H54 (cell line): Measurements from ENCODE around the gene B4GALT3.

ENCODE experiments used
- DNase-seq: peaks from one replicate; pipeline ENCODE4 v3.0.0; 2011; ENCODE audit warnings: low spot score, mixed read lengths; ENCODE audit not compliant: insufficient read length
- FAIRE-seq: peaks from 3 replicates; lab custom pipeline; 2011; peaks lifted over from hg19 to GRCh38; lab: Jason Lieb, UNC
- POLR2A ChIP-seq: IDR thresholded peaks from 2 replicates; pipeline ENCODE4 v1.6.1; 2011; ENCODE audit warnings: low read depth, mild to moderate bottlenecking, low read length

Gene B4GALT3

DNA sequence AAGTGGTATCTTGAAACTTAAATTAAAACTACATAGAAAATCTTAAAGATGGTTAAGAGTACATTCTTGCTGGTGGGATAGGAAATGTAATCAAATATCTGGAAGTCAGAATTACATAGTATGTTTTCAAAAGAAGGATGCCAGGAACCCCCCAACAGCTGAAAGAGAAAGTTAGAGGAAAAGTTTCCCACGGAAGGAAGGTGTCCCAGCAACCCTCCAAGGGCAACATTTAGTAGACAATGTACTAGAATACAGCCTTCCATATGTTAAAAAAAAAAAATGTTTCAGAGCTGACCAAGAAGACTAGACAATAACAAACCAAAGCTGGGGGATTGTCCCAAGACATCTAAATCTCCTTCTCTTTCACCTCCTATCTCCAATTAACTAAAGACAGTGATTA, 47.0 kb downstream of the B4GALT3 start:
- DNase-seq (no peak), FAIRE-seq (no peak)
- TF ChIP-seq POLR2A, result no peak

DNA sequence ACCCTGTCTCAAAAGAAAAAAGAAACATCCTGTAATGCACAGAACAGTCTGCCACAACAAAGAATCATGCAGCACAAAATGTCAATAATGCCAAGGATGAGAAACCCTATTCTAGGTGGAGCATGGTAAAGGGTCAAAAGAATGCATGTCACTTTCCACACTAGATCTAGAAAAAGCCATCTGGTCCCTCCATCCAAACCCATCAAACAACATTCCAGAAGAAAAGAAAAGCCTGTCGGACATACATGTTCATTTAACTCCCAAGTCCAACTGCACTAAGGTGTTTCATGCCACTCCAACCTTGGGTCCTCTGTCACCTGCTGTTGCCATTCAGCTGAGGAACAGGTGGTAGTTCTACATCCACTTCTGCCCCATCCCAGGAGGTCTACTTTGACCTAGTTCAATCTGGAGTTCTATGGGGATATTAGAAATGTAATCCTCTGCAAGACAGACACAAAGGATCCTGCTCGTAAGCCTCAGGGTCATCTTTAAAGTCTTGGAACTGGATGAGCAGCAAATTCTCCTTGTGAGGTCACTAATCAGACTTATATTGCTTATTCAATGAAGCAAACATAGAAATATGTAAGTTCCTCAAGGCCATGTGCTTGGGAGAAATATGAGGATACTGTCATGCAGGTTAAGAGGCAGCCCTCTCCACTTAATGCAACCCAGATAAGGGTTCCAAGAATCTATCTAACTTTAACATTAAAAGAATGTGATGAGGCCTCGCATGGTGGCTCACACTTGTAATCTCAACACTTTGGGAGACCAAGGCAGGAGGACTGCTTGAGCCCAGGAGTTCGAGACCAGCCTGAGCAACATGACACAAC, 48.5 kb downstream of the B4GALT3 start:
- no peak for TF ChIP-seq POLR2A
- DNase-seq (no peak), FAIRE-seq (no peak)

- DNase-seq (no peak), FAIRE-seq (no peak)
- TF ChIP-seq POLR2A, result no peak
Observed at GRCh38 chr1:161127649-161128048, 49.7 kb downstream of the B4GALT3 start.

DNA sequence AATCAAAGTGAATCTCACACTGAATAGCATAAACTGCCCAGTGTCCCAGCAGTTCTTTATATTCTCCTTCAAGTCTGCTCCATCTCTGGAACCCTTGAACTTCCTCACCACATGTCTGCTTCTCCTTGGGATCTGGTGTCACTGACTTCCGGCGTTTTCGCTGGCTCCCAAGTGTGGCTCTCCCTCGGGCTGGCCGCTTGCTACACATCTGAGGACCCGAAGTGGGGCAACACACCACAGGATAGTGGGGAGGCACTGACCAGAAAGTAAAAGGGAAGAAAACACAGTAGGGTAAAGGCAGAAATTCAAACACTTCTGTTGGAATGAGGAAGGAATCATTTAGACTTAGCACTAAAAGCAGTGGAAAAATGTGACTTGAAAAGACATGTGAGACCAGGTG, 54.3 kb downstream of the B4GALT3 start:
- no peak for DNase-seq
- no peak for FAIRE-seq
- TF ChIP-seq POLR2A, result no peak

GRCh38 chr1:161121834-161122233, 55.5 kb downstream of the B4GALT3 start:
- TF ChIP-seq POLR2A, result no peak
- FAIRE-seq (no peak), DNase-seq (no peak)
